HepG2 (cell line): ENCODE data around the gene TXNDC9. TPM values are rescaled to one million over a fixed set of nuclear protein-coding genes. Genes with fewer than 3 reads are reported as not detected.

Experiments used
- AHDC1 ChIP-seq: sonication (generic); formaldehyde crosslinking; IDR thresholded peaks from 2 replicates; pipeline ENCODE4 v1.5.1; 2020; ENCODE audit warnings: mild to moderate bottlenecking, missing genetic modification reagents, borderline replicate concordance
- ATRX ChIP-seq: sonication (generic); formaldehyde crosslinking; IDR thresholded peaks from 2 replicates; pipeline ENCODE4 v1.4.0; 2020; ENCODE audit warnings: missing genetic modification reagents, borderline replicate concordance
- DNMT1 ChIP-seq: sonication (generic); formaldehyde crosslinking; IDR thresholded peaks from 2 replicates; pipeline ENCODE4 v1.5.1; 2020; ENCODE audit warnings: mild to moderate bottlenecking, missing genetic modification reagents
- FOXJ3 ChIP-seq: sonication (generic); formaldehyde crosslinking; IDR thresholded peaks from 2 replicates; pipeline ENCODE4 v1.4.0; 2020; ENCODE audit warnings: missing genetic modification reagents, mild to moderate bottlenecking, borderline replicate concordance
- GMEB1 ChIP-seq: sonication (generic); formaldehyde crosslinking; IDR thresholded peaks from 2 replicates; pipeline ENCODE4 v1.5.1; 2020; ENCODE audit warnings: missing genetic modification reagents, mild to moderate bottlenecking, borderline replicate concordance
- PRDM15 ChIP-seq: sonication (generic); formaldehyde crosslinking; IDR thresholded peaks from 2 replicates; pipeline ENCODE4 v1.4.0; 2020; ENCODE audit warnings: missing genetic modification reagents
- ZNF101 ChIP-seq: sonication (generic); formaldehyde crosslinking; IDR thresholded peaks from 2 replicates; pipeline ENCODE4 v1.4.0; 2020; ENCODE audit warnings: mild to moderate bottlenecking, low read depth, missing genetic modification reagents, borderline replicate concordance
- ZNF567 ChIP-seq: sonication (generic); formaldehyde crosslinking; IDR thresholded peaks from 2 replicates; pipeline ENCODE4 v1.8.1; 2023; ENCODE audit warnings: mild to moderate bottlenecking, missing genetic modification reagents, borderline replicate concordance
- ZNF570 ChIP-seq: sonication (generic); formaldehyde crosslinking; IDR thresholded peaks from 2 replicates; pipeline ENCODE4 v1.4.0; 2020; ENCODE audit warnings: mild to moderate bottlenecking, missing genetic modification reagents, borderline replicate concordance
- polyA plus RNA-seq, 8 experiments: library from polyadenylated mRNA; depleted of rRNA in 3 of 8; stranded (reverse) in 7 of 8; unstranded in 1 of 8; fragments of >200 nt; fragmentation: Illumina TruSeq in 4 of 8; extraction: Trizol in 4 of 8; gene quantifications; 2 replicates each; pipeline versions ENCODE4 v1.2.1 to v1.2.3, GENCODE V29; 2011 to 2016; ENCODE audit warnings: low read depth in 4 of 8, missing spikeins in 1 of 8, mixed read lengths in 1 of 8; ENCODE audit not compliant: insufficient read depth in 1 of 8
- total RNA-seq, 5 experiments: library from RNA; depleted of rRNA; stranded (reverse); fragments of >200 nt; fragmentation: Illumina TruSeq; extraction: Trizol; gene quantifications; 2 replicates each; pipeline ENCODE4 v1.2.3, GENCODE V29; 2016; ENCODE audit warnings: low read depth in 1 of 5
- TF ChIP-seq, protein P1 (sequence below): IDR thresholded peaks from 2 replicates; pipeline ENCODE4 v1.6.1; 2016; ENCODE audit warnings: low read depth, control low read depth
- TF ChIP-seq, protein P2 (sequence below): sonication (generic); formaldehyde crosslinking; IDR thresholded peaks from 2 replicates; pipeline ENCODE4 v1.4.0; 2020; ENCODE audit warnings: missing genetic modification reagents

Gene TXNDC9
- total and polyA plus RNA-seq, 2 of the 13 experiments (the other 11 are each of a cell fraction or from before 2014, with no cell fraction given) = 35.2 to 94.6 TPM

DNA sequence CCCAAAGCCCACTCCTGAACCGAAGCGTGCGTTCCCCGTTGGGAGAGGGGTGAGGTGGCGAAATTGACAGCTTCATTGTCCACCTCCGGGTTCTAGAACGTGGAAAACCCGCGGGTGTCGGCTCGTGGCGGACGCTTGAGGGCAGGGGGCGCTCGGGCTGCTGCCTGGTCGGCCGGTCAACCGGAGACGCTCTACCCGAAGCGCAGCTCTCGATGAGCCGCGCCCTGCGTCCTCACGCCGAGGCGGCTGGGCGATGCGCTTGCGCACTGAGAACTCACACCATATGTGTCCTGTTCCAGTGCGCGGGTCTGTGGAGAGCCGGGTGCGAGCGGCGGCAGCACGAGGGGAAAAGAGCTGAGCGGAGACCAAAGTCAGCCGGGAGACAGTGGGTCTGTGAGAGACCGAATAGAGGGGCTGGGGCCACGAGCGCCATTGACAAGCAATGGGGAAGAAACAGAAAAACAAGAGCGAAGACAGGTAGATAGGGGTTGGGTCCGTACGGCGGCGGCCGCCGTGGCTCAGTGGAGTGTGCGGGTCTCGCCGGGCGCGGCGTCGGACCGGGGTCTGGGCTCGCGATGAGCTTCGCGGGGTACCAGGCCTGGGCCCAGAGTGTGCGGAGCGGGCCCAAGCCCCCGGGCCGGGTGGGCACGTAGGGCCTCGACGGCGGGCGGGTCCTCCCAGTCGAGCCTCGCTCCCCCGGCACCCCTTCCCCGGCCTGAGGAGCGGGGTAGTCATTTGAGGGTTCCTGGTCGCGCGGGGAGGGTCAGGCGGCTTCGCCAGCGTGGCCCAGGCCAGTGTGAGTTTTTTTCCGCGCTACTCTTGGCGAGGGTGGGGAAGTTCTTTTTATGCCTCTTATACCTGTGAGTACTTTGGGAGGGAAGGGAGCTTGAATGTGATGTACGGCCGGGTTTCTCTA, 1.2 kb upstream of the TXNDC9 start, which contains the start of gene EIF5B (continued):
- TF ChIP-seq PRDM15 (CRISPR knock-in tag) (0 out of 2 replicates have a peak, but pooled peaks have one; percentile 36), FOXJ3 (CRISPR knock-in tag) (peak; percentile 41; the same call in 1 of the 2 replicates), DNMT1 (CRISPR knock-in tag) (peak; percentile 63; the same call in 1 of the 2 replicates), ZNF101 (CRISPR knock-in tag) (peak; percentile 44), AHDC1 (CRISPR knock-in tag) (no peak), GMEB1 (CRISPR knock-in tag) (peak; percentile 100), ZNF570 (CRISPR knock-in tag) (no peak; the same call in 1 of the 2 replicates), ZNF567 (CRISPR knock-in tag) (peak; percentile 76), ATRX (CRISPR knock-in tag) (no peak)
- TF ChIP-seq, protein P1, sequence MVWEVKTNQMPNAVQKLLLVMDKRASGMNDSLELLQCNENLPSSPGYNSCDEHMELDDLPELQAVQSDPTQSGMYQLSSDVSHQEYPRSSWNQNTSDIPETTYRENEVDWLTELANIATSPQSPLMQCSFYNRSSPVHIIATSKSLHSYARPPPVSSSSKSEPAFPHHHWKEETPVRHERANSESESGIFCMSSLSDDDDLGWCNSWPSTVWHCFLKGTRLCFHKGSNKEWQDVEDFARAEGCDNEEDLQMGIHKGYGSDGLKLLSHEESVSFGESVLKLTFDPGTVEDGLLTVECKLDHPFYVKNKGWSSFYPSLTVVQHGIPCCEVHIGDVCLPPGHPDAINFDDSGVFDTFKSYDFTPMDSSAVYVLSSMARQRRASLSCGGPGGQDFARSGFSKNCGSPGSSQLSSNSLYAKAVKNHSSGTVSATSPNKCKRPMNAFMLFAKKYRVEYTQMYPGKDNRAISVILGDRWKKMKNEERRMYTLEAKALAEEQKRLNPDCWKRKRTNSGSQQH (CRISPR knock-in tag) = no peak; the same call in 1 of the 2 replicates
- TF ChIP-seq, protein P2, sequence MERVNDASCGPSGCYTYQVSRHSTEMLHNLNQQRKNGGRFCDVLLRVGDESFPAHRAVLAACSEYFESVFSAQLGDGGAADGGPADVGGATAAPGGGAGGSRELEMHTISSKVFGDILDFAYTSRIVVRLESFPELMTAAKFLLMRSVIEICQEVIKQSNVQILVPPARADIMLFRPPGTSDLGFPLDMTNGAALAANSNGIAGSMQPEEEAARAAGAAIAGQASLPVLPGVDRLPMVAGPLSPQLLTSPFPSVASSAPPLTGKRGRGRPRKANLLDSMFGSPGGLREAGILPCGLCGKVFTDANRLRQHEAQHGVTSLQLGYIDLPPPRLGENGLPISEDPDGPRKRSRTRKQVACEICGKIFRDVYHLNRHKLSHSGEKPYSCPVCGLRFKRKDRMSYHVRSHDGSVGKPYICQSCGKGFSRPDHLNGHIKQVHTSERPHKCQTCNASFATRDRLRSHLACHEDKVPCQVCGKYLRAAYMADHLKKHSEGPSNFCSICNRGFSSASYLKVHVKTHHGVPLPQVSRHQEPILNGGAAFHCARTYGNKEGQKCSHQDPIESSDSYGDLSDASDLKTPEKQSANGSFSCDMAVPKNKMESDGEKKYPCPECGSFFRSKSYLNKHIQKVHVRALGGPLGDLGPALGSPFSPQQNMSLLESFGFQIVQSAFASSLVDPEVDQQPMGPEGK (CRISPR knock-in tag) = peak; percentile 55; the same call in 1 of the 2 replicates
